ENCODE measurements around the gene TNFRSF14. TPM values are rescaled to one million over a fixed set of nuclear protein-coding genes. Genes with fewer than 3 reads are reported as not detected.

Gene TNFRSF14
- total RNA-seq, 1 experiment from 2014 or later, result 0.57 TPM

- Histone ChIP-seq H3K9ac (ENCODE audit: extremely low read depth, insufficient read length, low read length) (no peak overlapping the region), H3K18ac (ENCODE audit: insufficient read length, low read depth, low read length) (no peak overlapping the region), H2BK12ac (ENCODE audit: insufficient read length, low read depth, low read length) (no peak overlapping the region), H3K79me2 (ENCODE audit: insufficient read depth, low read length) (no peaks in the 10 kb centered on the region), H2BK120ac (ENCODE audit: low read depth, low read length, poor library complexity, severe bottlenecking) (no peak overlapping the region), H4K91ac (ENCODE audit: insufficient read length, low read depth, low read length) (no peak overlapping the region), H3K4me2 (ENCODE audit: insufficient read depth, insufficient read length, low read length) (no peak overlapping the region), H3T11ph (ENCODE audit: low read length) (no peak overlapping the region), H4K20me1 (ENCODE audit: control insufficient read depth, insufficient read depth, insufficient read length) (no peaks in the 10 kb centered on the region), H3K27ac (ENCODE audit: insufficient read length, low read depth, low read length) (no peak overlapping the region), H2BK15ac (ENCODE audit: low read depth, low read length) (no peak overlapping the region), H3K4ac (ENCODE audit: low read depth, low read length) (no peak overlapping the region), H3K79me1 (ENCODE audit: insufficient read depth, low read depth, low read length, poor library complexity, severe bottlenecking) (no peaks in the 10 kb centered on the region), H2BK20ac (ENCODE audit: low read depth, low read length, poor library complexity, severe bottlenecking) (no peak overlapping the region), H3K27me3 (ENCODE audit: insufficient read depth, low read length) (no peaks in the 10 kb centered on the region), H2BK5ac (ENCODE audit: insufficient read length, low read length) (no peak overlapping the region), H2AK5ac (ENCODE audit: insufficient read length, low read length) (no peak overlapping the region), H3K56ac (ENCODE audit: insufficient read length, low read depth, low read length) (no peak overlapping the region), H3K9me3 (ENCODE audit: control insufficient read depth, low read depth, low read length) (no peaks in the 10 kb centered on the region), H3K23me2 (ENCODE audit: insufficient read length, low read depth, low read length, poor library complexity, severe bottlenecking) (no peaks in the 10 kb centered on the region), H3K4me1 (ENCODE audit: insufficient read depth, low read length) (no peaks in the 10 kb centered on the region), H4K5ac (ENCODE audit: insufficient read length, low read depth, low read length) (no peak overlapping the region), H3K23ac (ENCODE audit: insufficient read length, low read depth, low read length) (no peak overlapping the region), H3K14ac (ENCODE audit: insufficient read depth, low read length) (no peak overlapping the region; the same call in 1 of the 2 replicates), H4K8ac (replicated peaks; ENCODE audit: insufficient read length, low read depth, low read length) (no peak overlapping the region), H2AFZ (ENCODE audit: low read length) (no peak overlapping the region)
- Mint-ChIP-seq H3K4me1 (peaks cover 9 to 13% of the 10 kb centered on the region in 2 experiments), H3K9me3 (no peaks in the 10 kb centered on the region), H3K4me3 (no peak overlapping the region; a peak in 1 of 5 replicates), H3K27me3 (ENCODE audit: low read depth) (no peaks in the 10 kb centered on the region), H3K36me3 (ENCODE audit: insufficient read depth in 1 of 3, low read depth in 3 of 3) (no peaks in the 10 kb centered on the region), H3K27ac (no peak overlapping the region)
- WGBS (ENCODE audit: extremely low coverage, insufficient read length, low lambda C conversion rate), result no CpG with 5 or more reads among the region's 30 CpGs
- TF ChIP-seq CTCF (conservative IDR thresholded peaks at IDR 0.05), result no peak
- no peak for DNase-seq
These were observed 2.1 kb upstream of the TNFRSF14 start for GRCh38 chr1:2553871-2554620.
